WTC11 (cell line): Measurements from ENCODE around the gene CPNE2. TPM values are rescaled to one million over a fixed set of nuclear protein-coding genes. Genes with fewer than 3 reads are reported as not detected.
A peak's percentile ranks its signal among the peaks of the same experiment; 100 is the strongest.

ENCODE experiments used
- CREM ChIP-seq: sonication (generic); formaldehyde crosslinking; IDR thresholded peaks from 2 replicates; pipeline ENCODE4 v1.8.1; 2022; ENCODE audit warnings: mild to moderate bottlenecking, missing genetic modification reagents, moderate library complexity
- CTCF ChIP-seq: fragments of 200-600 bp; IDR thresholded peaks from 2 replicates; pipeline ENCODE4 v1.8.0; 2022; ENCODE audit warnings: antibody characterized with exemption
- E2F1 ChIP-seq: sonication (generic); formaldehyde crosslinking; IDR thresholded peaks from 2 replicates; pipeline ENCODE4 v1.8.0; 2022; ENCODE audit warnings: mild to moderate bottlenecking, missing genetic modification reagents
- E2F4 ChIP-seq: sonication (generic); formaldehyde crosslinking; IDR thresholded peaks from 2 replicates; pipeline ENCODE4 v1.8.1; 2022; ENCODE audit warnings: low read depth, mild to moderate bottlenecking, moderate library complexity, missing genetic modification reagents, borderline replicate concordance
- EMX1 ChIP-seq: fragments of 250-450 bp; sonication (Bioruptor Pico); IDR thresholded peaks from 2 replicates; pipeline ENCODE4 v1.8.0; 2021; ENCODE audit warnings: mild to moderate bottlenecking
- ESRRA ChIP-seq: sonication (generic); formaldehyde crosslinking; IDR thresholded peaks from 2 replicates; pipeline ENCODE4 v1.8.1; 2022; ENCODE audit warnings: mild to moderate bottlenecking, missing genetic modification reagents, borderline replicate concordance
- ETV6 ChIP-seq: sonication (generic); formaldehyde crosslinking; IDR thresholded peaks from 2 replicates; pipeline ENCODE4 v1.8.1; 2022; ENCODE audit warnings: mild to moderate bottlenecking, missing genetic modification reagents
- HMGXB4 ChIP-seq: sonication (generic); formaldehyde crosslinking; IDR thresholded peaks from 2 replicates; pipeline ENCODE4 v1.8.1; 2023; ENCODE audit warnings: mild to moderate bottlenecking, moderate library complexity, missing genetic modification reagents
- JAZF1 ChIP-seq: fragments of 250-450 bp; sonication (Bioruptor Pico); IDR thresholded peaks from 2 replicates; pipeline ENCODE4 v1.9.0; 2021; ENCODE audit warnings: moderate library complexity, mild to moderate bottlenecking, inconsistent platforms
- JUN ChIP-seq: sonication (generic); formaldehyde crosslinking; IDR thresholded peaks from 2 replicates; pipeline ENCODE4 v1.8.0; 2023; ENCODE audit warnings: mild to moderate bottlenecking, missing genetic modification reagents
- KAT7 ChIP-seq: sonication (generic); formaldehyde crosslinking; IDR thresholded peaks from 2 replicates; pipeline ENCODE4 v1.8.1; 2023; ENCODE audit warnings: missing genetic modification reagents, mild to moderate bottlenecking, borderline replicate concordance
- NFYB ChIP-seq: sonication (generic); formaldehyde crosslinking; conservative IDR thresholded peaks from 2 replicates; pipeline ENCODE4 v1.8.0; 2022; ENCODE audit warnings: low read depth, missing genetic modification reagents
- PREB ChIP-seq: sonication (generic); formaldehyde crosslinking; IDR thresholded peaks from 2 replicates; pipeline ENCODE4 v1.8.1; 2022; ENCODE audit warnings: mild to moderate bottlenecking, missing genetic modification reagents, moderate library complexity, borderline replicate concordance
- PRRX2 ChIP-seq: fragments of 250-450 bp; sonication (Bioruptor Pico); IDR thresholded peaks from 2 replicates; pipeline ENCODE4 v1.8.0; 2021; ENCODE audit warnings: mild to moderate bottlenecking
- SMAD4 ChIP-seq: sonication (generic); formaldehyde crosslinking; IDR thresholded peaks from 2 replicates; pipeline ENCODE4 v1.8.0; 2022; ENCODE audit warnings: mild to moderate bottlenecking, missing genetic modification reagents
- USF1 ChIP-seq: sonication (generic); formaldehyde crosslinking; IDR thresholded peaks from 2 replicates; pipeline ENCODE4 v1.8.0; 2022; ENCODE audit warnings: mild to moderate bottlenecking, missing genetic modification reagents
- ZNF232 ChIP-seq: sonication (generic); formaldehyde crosslinking; IDR thresholded peaks from 2 replicates; pipeline ENCODE4 v1.8.0; 2022; ENCODE audit warnings: mild to moderate bottlenecking, missing genetic modification reagents
- ZNF281 ChIP-seq: sonication (generic); formaldehyde crosslinking; IDR thresholded peaks from 2 replicates; pipeline ENCODE4 v1.8.0; 2023; ENCODE audit warnings: mild to moderate bottlenecking, missing genetic modification reagents
- ZNF532 ChIP-seq: fragments of 250-450 bp; sonication (Bioruptor Pico); IDR thresholded peaks from 2 replicates; pipeline ENCODE4 v1.9.0; 2021; ENCODE audit warnings: mild to moderate bottlenecking, borderline replicate concordance
- ZSCAN18 ChIP-seq: fragments of 250-450 bp; sonication (Bioruptor Pico); IDR thresholded peaks from 2 replicates; pipeline ENCODE4 v2.1.2; 2022; ENCODE audit warnings: mild to moderate bottlenecking, moderate library complexity
- total RNA-seq: library from RNA; stranded (reverse); gene quantifications from 3 replicates; pipeline ENCODE4 v1.2.3, GENCODE V29; 2021

Gene CPNE2
- total RNA-seq, 1 experiment from 2014 or later: 14.0 TPM

GRCh38 chr16:57185945-57186871 lies 93.8 kb downstream of the CPNE2 start, which contains the start of the genes PSME3IP1 and RSPRY1 (continued):
- TF ChIP-seq ZNF532 (CRISPR knock-in tag): no peak
- TF ChIP-seq USF1 (CRISPR knock-in tag): peak; percentile 92
- TF ChIP-seq KAT7 (CRISPR knock-in tag): no peak
- TF ChIP-seq ESRRA (CRISPR knock-in tag): peak; percentile 46; the same call in 1 of the 2 replicates
- no peak for TF ChIP-seq PREB
- TF ChIP-seq HMGXB4 (CRISPR knock-in tag): no peak
- TF ChIP-seq ETV6 (CRISPR knock-in tag): peak; percentile 22; the same call in 1 of the 2 replicates
- TF ChIP-seq E2F4 (CRISPR knock-in tag): no peak
- TF ChIP-seq JUN: no peak
- no peak for TF ChIP-seq ZNF232 (CRISPR knock-in tag)
- no peak for TF ChIP-seq JAZF1 (CRISPR knock-in tag)
- TF ChIP-seq CTCF: no peak
- TF ChIP-seq EMX1 (CRISPR knock-in tag): no peak
- no peak for TF ChIP-seq SMAD4
- no peak for TF ChIP-seq E2F1 (CRISPR knock-in tag)
- peak; percentile 84 for TF ChIP-seq NFYB
- no peak for TF ChIP-seq PRRX2 (CRISPR knock-in tag)
- no peak for TF ChIP-seq ZNF281
- TF ChIP-seq CREM: 0 out of 2 replicates have a peak, but pooled peaks have one; percentile 0
- no peak for TF ChIP-seq ZSCAN18 (CRISPR knock-in tag)
